ENCODE data around the gene EFCAB7. TPM values are rescaled to one million over a fixed set of nuclear protein-coding genes. Genes with fewer than 3 reads are reported as not detected.
"Not testable (repeated sequence)": the region's sequence is repeated elsewhere in the genome, so short reads cannot be mapped to it uniquely, and the experiment has no call there.

Gene EFCAB7
- total RNA-seq, 1 donor from 2014 or later: 3.7 TPM

- H3K4me2 ChIP-seq (ENCODE audit: low read length): no peak overlapping the region
- H3K27ac Mint-ChIP-seq (ENCODE audit: unreplicated experiment): no peak overlapping the region
- H3K79me2 ChIP-seq (ENCODE audit: insufficient read depth, low read length): no peaks in the 10 kb centered on the region
- no peak overlapping the region for H3K4me3 Mint-ChIP-seq (ENCODE audit: unreplicated experiment)
- H4K20me1 ChIP-seq (ENCODE audit: insufficient read depth, low read length): no peaks in the 10 kb centered on the region
- H3K27me3 ChIP-seq (ENCODE audit: insufficient read depth, low read length): no peaks in the 10 kb centered on the region
- peaks cover 2% of the 10 kb centered on the region for H3K9me3 Mint-ChIP-seq (ENCODE audit: unreplicated experiment)
- H3K27me3 Mint-ChIP-seq (ENCODE audit: low read depth, unreplicated experiment): no peaks in the 10 kb centered on the region
- no peak overlapping the region for H3K9ac ChIP-seq (ENCODE audit: low read length)
- no peaks in the 10 kb centered on the region for H3K36me3 ChIP-seq (ENCODE audit: insufficient read depth, low read length)
- DNase-seq (ENCODE audit: low read depth): no peak
- no peaks in the 10 kb centered on the region for H3K9me3 ChIP-seq (ENCODE audit: insufficient read depth, low read depth, low read length)
- no peak for FAIRE-seq
- H3K27ac ChIP-seq (ENCODE audit: low read depth, low read length): no peak overlapping the region
- no peaks in the 10 kb centered on the region for H3K4me1 ChIP-seq (ENCODE audit: insufficient read depth, low read length)
- no peaks in the 10 kb centered on the region for H3K4me1 Mint-ChIP-seq (ENCODE audit: low read depth, unreplicated experiment)
- peaks cover 4% of the 10 kb centered on the region for H3K36me3 Mint-ChIP-seq (ENCODE audit: low read depth, unreplicated experiment)
- no peak overlapping the region for H2AFZ ChIP-seq (ENCODE audit: low read depth, low read length)
- H3K4me3 ChIP-seq (ENCODE audit: insufficient read depth, low read depth, low read length): no peak overlapping the region
- no peak for TF ChIP-seq EZH2 (IDR thresholded peaks at IDR 0.05; ENCODE audit: insufficient read depth, low read length)
- no peak for TF ChIP-seq CTCF (IDR thresholded peaks at IDR 0.05; ENCODE audit: insufficient read depth, low read depth, low read length)
These were observed 40.4 kb downstream of the EFCAB7 start for GRCh38 chr1:63563745-63564144.

DNA sequence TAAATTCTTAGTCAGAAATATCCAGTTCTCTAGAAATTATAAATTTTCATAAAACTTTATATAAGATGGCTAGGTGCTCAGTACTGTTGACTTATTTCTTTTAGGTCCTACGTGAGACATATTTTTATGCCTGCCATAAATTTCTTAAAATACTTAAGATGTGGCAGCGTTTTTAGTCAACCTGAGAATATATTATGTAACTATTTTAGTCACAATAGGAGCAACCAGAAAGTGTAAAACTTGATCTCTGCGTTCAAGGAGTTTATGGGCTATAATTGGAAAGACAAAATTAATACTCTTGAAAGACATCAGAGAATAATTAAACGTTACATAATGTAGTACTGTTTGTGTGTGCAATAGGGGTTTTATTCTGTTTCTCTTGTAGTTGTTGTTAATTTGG, 45.7 kb downstream of the EFCAB7 start:
- H4K20me1 ChIP-seq (ENCODE audit: insufficient read depth, low read length): no peaks in the 10 kb centered on the region
- Mint-ChIP-seq H3K4me1 (ENCODE audit: low read depth, unreplicated experiment) (no peaks in the 10 kb centered on the region), H3K27me3 (ENCODE audit: low read depth, unreplicated experiment) (no peaks in the 10 kb centered on the region), H3K36me3 (ENCODE audit: low read depth, unreplicated experiment) (peaks cover 4% of the 10 kb centered on the region), H3K4me3 (ENCODE audit: unreplicated experiment) (no peak overlapping the region), H3K9me3 (ENCODE audit: unreplicated experiment) (peaks cover 2% of the 10 kb centered on the region), H3K27ac (ENCODE audit: unreplicated experiment) (no peak overlapping the region)
- no peak for TF ChIP-seq CTCF (IDR thresholded peaks at IDR 0.05; ENCODE audit: insufficient read depth, low read depth, low read length)
- no peak for TF ChIP-seq EZH2 (IDR thresholded peaks at IDR 0.05; ENCODE audit: insufficient read depth, low read length)
- no peak overlapping the region for H3K4me3 ChIP-seq (ENCODE audit: insufficient read depth, low read depth, low read length)
- H3K27ac ChIP-seq (ENCODE audit: low read depth, low read length): no peak overlapping the region
- no peak overlapping the region for H3K4me2 ChIP-seq (ENCODE audit: low read length)
- no peak overlapping the region for H3K9ac ChIP-seq (ENCODE audit: low read length)
- H2AFZ ChIP-seq (ENCODE audit: low read depth, low read length): no peak overlapping the region
- no peaks in the 10 kb centered on the region for H3K79me2 ChIP-seq (ENCODE audit: insufficient read depth, low read length)
- H3K4me1 ChIP-seq (ENCODE audit: insufficient read depth, low read length): no peaks in the 10 kb centered on the region
- no peaks in the 10 kb centered on the region for H3K9me3 ChIP-seq (ENCODE audit: insufficient read depth, low read depth, low read length)
- DNase-seq (ENCODE audit: low read depth) (no peak), FAIRE-seq (no peak)
- no peaks in the 10 kb centered on the region for H3K27me3 ChIP-seq (ENCODE audit: insufficient read depth, low read length)
- no peaks in the 10 kb centered on the region for H3K36me3 ChIP-seq (ENCODE audit: insufficient read depth, low read length)

- H3K27ac ChIP-seq (ENCODE audit: low read depth, low read length): no peak overlapping the region
- H3K27ac Mint-ChIP-seq (ENCODE audit: unreplicated experiment): no peak overlapping the region
- TF ChIP-seq CTCF (IDR thresholded peaks at IDR 0.05; ENCODE audit: insufficient read depth, low read depth, low read length) (no peak), EZH2 (IDR thresholded peaks at IDR 0.05; ENCODE audit: insufficient read depth, low read length) (no peak)
- H2AFZ ChIP-seq (ENCODE audit: low read depth, low read length): no peak overlapping the region
- no peaks in the 10 kb centered on the region for H3K36me3 ChIP-seq (ENCODE audit: insufficient read depth, low read length)
- no peaks in the 10 kb centered on the region for H3K79me2 ChIP-seq (ENCODE audit: insufficient read depth, low read length)
- FAIRE-seq: no peak
- peaks cover 4% of the 10 kb centered on the region for H3K36me3 Mint-ChIP-seq (ENCODE audit: low read depth, unreplicated experiment)
- no peaks in the 10 kb centered on the region for H3K4me1 Mint-ChIP-seq (ENCODE audit: low read depth, unreplicated experiment)
- DNase-seq (ENCODE audit: low read depth): no peak
- H3K27me3 Mint-ChIP-seq (ENCODE audit: low read depth, unreplicated experiment): no peaks in the 10 kb centered on the region
- no peak overlapping the region for H3K9ac ChIP-seq (ENCODE audit: low read length)
- H3K27me3 ChIP-seq (ENCODE audit: insufficient read depth, low read length): no peaks in the 10 kb centered on the region
- H4K20me1 ChIP-seq (ENCODE audit: insufficient read depth, low read length): no peaks in the 10 kb centered on the region
- no peaks in the 10 kb centered on the region for H3K9me3 ChIP-seq (ENCODE audit: insufficient read depth, low read depth, low read length)
- peaks cover 2% of the 10 kb centered on the region for H3K9me3 Mint-ChIP-seq (ENCODE audit: unreplicated experiment)
- H3K4me2 ChIP-seq (ENCODE audit: low read length): no peak overlapping the region
- H3K4me3 ChIP-seq (ENCODE audit: insufficient read depth, low read depth, low read length): no peak overlapping the region
- H3K4me3 Mint-ChIP-seq (ENCODE audit: unreplicated experiment): no peak overlapping the region
- H3K4me1 ChIP-seq (ENCODE audit: insufficient read depth, low read length): no peaks in the 10 kb centered on the region
These were observed 46.5 kb downstream of the EFCAB7 start for GRCh38 chr1:63569640-63570316.

DNA sequence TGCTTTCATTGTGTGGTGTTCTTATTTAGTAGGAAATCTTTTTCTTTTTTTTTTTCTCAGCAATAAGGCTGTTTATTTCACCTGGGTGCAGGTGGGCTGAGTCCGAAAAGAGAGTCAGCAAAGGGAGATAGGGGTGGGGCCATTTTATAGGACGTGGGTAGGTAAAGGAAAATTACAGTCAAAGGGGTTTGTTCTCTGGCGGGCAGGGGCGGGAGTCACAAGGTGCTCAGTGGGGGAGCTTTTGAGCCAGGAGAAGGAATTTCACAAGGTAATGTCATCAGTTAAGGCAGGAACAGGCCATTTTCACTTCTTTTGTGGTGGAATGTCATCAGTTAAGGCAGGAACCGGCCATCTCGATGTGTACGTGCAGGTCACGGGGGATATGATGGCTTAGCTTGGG, 49.4 kb downstream of the EFCAB7 start:
- not testable (repeated sequence) for H3K4me1 Mint-ChIP-seq (ENCODE audit: low read depth, unreplicated experiment); DNase-seq (ENCODE audit: low read depth); H3K79me2 ChIP-seq (ENCODE audit: insufficient read depth, low read length); H3K27ac ChIP-seq (ENCODE audit: low read depth, low read length); FAIRE-seq; H3K27ac Mint-ChIP-seq (ENCODE audit: unreplicated experiment); H2AFZ ChIP-seq (ENCODE audit: low read depth, low read length); H3K4me3 ChIP-seq (ENCODE audit: insufficient read depth, low read depth, low read length); H3K27me3 Mint-ChIP-seq (ENCODE audit: low read depth, unreplicated experiment); H3K9ac ChIP-seq (ENCODE audit: low read length); H3K4me2 ChIP-seq (ENCODE audit: low read length); H3K27me3 ChIP-seq (ENCODE audit: insufficient read depth, low read length); H3K4me3 Mint-ChIP-seq (ENCODE audit: unreplicated experiment); H3K9me3 ChIP-seq (ENCODE audit: insufficient read depth, low read depth, low read length); H3K36me3 ChIP-seq (ENCODE audit: insufficient read depth, low read length); H3K36me3 Mint-ChIP-seq (ENCODE audit: low read depth, unreplicated experiment); H3K9me3 Mint-ChIP-seq (ENCODE audit: unreplicated experiment); H3K4me1 ChIP-seq (ENCODE audit: insufficient read depth, low read length); H4K20me1 ChIP-seq (ENCODE audit: insufficient read depth, low read length)

Data from astrocyte (in vitro differentiated cells and primary cell).